SHP77 (cell line): ENCODE results near the gene MANBA.
"Not testable (repeated sequence)": the region's sequence is repeated elsewhere in the genome, so short reads cannot be mapped to it uniquely, and the experiment has no call there.

Source experiments
- DNase-seq, 2 experiments: peaks; one replicate each; lab custom pipeline; 2025; lab: John Stamatoyannopoulos, UW

MANBA gene

GRCh38 chr4:102722740-102723139 lies 38.0 kb downstream of the MANBA start:
- no peak for DNase-seq

- not testable (repeated sequence) for DNase-seq
These were observed 41.8 kb downstream of the MANBA start for GRCh38 chr4:102718833-102719575.

- DNase-seq = no peak
These were observed 43.2 kb downstream of the MANBA start for GRCh38 chr4:102717448-102718092.

- DNase-seq = no peak
These were observed 45.7 kb downstream of the MANBA start for GRCh38 chr4:102715057-102715456.

GRCh38 chr4:102713774-102714173 lies 47.0 kb downstream of the MANBA start:
- not testable (repeated sequence) for DNase-seq

- DNase-seq = no peak
These were observed 47.7 kb downstream of the MANBA start for GRCh38 chr4:102713096-102713495.

DNA sequence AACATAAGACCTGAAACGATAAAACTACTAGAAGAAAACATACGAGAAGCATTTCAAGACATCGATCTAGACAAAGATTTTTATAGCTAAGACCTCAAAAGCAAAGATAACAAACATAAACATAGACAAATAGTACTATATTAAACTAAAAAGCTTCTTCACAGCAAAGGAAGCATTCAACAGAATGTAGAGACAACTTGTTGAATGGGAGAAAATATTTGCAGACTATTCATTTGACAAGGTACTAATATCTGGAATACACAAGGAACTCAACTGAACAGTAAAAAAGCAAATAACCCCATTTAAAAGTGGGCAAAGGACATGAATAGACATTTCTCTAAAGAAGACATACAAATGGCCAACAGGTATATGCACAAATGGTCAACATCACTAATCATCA lies 49.8 kb downstream of the MANBA start:
- DNase-seq = no peak

- not testable (repeated sequence) for DNase-seq
These were observed 51.7 kb downstream of the MANBA start for GRCh38 chr4:102709060-102709459.

DNA sequence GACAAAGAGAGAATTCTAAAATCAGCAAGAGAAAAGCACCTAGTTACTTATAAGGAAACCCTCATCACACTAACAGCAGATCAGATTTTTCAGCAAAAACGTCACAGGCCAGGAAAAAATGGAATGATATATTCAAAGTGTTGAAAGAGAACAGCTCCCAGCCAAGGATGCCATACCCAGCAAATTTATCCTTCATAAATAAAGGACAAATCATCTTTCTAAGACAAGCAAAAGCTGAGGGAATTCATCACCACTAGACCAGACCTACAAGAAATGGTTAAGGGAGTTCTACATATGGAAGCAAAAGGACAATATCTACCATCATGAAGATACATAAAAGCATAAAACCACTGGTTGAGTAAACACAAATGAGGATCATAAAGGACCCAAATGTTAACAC lies 53.6 kb downstream of the MANBA start:
- DNase-seq = no peak

- DNase-seq = no peak
These were observed 55.3 kb downstream of the MANBA start for GRCh38 chr4:102705391-102705935.

DNA sequence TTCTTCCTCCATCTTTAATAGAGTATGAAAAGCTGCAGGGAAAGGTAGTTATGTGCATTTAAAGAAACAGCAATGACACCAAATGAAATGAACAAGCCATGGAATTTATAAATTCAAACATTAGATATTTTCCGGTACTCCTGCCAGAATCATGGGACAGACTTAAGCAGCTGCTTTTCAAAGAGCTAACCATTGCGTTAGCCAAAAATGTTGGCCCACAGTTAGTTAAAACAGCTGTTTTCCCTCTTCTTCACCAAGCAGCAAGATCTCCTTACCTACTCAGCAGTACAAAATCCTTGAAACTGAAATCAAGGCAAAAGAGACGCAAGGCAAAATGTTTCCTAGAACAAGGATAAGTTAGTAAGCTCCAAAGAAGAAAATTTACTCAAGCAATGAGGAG lies 64.0 kb downstream of the MANBA start:
- DNase-seq = no peak

DNA sequence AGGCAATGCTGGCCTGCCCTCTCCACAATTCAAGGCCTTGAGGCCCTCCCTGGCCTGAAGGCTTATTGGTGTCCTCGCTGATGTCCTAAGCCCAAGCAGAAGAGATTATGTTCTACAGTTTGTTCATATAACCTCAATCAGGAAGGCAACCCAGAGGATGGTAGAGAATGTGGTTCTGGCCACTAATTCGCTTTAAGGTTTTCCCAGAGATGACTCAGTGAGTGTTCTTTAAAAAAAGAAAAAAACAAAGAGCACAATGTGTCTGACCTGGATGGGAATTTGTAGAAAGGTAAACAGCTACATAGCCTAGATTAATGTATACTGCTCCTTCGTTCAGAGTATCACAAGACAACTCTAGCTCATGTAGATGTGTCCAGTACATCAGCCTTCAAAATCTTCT lies 66.0 kb downstream of the MANBA start:
- no peak for DNase-seq

DNA sequence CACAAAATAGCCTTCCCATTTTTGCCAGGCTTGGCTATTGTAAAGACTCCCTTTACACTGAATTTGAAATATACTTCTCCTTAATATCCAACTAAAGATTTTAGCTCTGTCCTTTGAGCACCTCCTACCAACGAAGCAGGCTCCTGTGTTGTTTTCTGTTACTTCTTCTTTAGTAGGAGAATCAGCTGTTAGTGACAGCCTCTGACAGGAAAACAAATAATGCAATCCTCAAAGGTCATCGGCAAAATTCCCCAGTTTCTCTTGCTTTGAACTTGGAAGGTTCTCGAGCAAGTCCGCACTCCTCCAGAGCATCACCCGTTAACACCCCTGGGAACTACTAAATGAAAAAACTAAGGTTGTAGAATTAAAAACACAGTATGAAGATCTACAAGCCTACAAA lies 66.9 kb downstream of the MANBA start:
- no peak for DNase-seq

DNA sequence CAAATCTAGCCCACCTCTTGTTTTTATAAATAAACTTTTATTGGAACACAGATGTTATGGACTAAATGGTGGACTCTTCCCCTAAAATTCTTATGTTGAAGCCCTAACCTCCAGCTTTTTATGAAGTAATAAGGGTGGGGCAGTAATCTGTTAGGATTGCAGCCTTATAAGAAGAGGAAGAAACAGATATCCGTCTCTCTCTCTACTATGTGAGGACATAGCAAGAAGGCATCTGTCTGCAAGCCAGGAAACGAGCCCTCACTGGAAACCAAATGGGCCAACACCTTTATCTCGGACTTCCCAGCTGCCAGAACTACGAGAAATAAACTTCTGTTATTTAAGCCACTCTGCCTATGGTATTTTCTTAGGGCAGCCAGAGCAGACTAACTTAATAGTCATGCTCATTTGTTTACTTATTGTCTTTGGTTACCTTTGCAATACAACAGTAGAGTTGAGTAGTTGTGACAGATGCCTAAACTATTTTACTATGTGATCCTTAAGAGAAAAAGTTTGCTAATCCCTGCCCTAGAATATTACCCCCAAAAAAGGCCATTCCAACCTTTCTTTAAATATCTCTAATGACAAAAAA lies 67.4 kb downstream of the MANBA start:
- no peak for DNase-seq

DNA sequence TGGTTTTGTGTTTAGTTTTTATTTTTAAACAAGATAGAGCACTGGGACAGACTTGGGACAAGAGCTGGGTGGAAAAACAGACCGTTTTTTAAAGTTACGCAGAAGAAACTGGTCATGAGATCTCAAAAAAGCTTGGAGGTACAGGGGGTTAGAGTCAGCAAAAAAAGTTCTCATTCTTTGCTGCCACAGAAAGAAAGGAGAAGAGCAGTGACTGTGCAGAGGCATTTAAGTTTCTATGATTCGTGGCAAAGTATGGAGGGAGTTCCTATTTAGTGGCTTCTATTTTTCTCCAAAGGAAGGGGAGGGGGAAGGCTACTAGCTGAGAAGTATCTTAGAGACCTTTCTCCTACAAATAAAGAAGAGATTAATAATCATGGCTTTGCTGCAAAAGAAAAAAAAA lies 68.3 kb downstream of the MANBA start:
- DNase-seq = no peak

DNA sequence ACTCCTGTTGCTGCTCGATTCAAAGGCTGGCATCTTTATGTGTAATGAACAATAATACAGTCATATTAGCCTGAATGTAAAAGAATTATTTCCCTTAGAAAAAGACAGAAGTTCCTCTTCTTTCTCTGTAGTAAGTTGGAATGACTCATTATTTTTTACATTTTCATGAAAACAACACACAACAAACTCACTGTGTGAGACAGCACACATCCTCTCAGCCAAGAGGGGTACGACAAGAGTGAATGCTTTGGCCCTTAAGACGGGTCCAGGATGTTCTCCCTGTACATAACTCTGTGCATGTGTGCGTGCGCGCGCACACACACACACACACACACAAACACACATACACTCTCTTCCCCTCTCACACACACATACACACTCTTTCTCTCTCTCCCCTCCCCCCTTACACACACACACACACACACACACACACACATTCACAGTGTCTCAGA lies 72.8 kb downstream of the MANBA start:
- DNase-seq = no peak

DNA sequence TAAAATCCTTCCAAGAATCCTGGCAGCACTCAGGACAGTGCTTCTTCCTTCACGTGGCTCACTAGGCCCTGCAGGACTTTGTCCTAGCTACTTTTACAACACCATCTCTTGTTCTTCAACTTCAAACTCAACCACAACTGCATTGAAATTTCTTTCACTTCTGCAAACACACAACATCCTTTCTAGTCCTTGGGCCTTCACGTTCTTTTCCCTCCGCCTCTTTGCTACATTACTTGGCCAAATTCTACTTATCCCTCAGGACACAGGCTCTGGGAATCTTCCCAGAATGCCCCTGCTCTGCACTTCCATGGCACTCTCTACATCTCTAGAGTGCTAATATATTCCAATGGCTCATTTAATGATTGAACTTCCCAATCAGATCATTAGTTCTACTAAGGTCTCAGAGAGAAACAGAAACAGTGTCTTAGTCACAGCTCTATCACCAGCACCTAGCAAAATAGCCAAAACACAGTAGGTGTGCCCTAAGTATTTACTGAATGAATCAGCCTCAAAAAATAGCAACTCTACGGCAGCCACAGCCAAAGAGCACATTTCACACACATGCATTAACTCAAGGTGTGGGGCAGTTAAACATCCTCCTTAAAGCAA lies 73.3 kb downstream of the MANBA start:
- DNase-seq = no peak

- no peak for DNase-seq
These were observed 75.0 kb downstream of the MANBA start for GRCh38 chr4:102685768-102686167.

- no peak for DNase-seq
These were observed 76.1 kb downstream of the MANBA start for GRCh38 chr4:102684610-102685052.

DNA sequence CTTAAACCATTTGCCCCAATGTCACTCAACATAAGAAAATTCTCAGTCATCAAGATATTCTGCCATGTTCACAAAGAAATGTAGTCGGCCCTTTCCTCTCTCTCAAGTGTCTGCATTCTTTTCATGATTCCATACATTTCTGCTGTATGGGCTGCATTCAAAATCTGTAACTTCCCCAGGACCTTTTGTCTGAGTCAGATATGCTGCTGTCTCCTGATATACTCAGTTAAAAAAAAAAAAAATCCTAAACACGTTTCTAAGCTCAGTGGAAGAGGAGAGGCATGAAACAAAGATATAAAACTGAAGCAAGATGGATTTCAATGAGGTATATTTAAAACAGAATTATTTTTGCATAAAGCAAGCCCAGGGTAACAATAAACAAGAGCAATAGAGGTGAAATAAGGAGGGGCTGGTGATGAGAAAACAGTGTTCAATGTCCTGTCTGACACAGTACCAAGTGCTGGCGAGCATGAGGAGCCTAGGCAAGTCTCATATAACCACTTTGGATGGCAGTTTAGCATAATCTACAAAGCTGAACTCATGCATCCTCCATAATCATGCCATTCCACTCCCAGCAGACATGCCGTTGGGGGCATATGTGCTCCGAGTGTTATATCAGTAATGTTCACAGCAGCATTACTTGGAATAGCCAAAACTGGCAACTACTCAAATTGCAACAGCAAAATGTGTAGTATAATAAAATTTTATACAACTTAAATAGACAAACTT lies 76.7 kb downstream of the MANBA start:
- no peak for DNase-seq

DNA sequence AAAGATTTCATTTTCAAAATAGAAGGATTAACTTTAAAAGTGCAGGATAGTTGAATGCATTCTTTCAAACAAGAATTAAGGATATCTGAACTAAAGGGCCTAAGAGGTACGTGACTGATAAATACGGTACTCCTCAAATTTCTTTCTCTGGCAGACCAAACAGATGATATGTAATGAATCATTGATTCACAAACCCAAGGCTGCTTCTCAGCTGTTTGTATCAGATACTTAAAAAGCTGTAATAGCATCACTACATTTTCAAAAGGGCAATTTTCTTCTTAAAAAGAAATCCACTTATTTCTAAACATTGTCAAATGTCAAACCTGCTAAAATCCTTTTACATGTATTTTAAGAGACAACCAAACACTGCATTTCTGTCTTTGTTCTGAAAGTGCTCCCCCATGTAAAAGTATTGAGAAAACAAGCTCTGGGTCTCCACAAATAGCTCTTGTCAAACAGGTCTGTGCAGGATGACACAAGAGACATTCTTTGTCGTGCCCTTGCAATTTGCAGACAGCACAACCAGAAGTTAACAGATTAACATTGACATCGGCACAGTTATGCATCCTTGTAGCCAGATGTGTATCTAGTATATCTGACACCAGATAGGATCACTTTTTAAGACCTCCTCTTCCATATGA lies 82.0 kb downstream of the MANBA start:
- DNase-seq = no peak
